Choroid plexus epithelial cell (primary cell): ENCODE data around the gene SLC26A4.
A peak's percentile ranks its signal among the peaks of the same experiment; 100 is the strongest.

ENCODE experiments used
- DNase-seq: peaks from one replicate; pipeline ENCODE4 v3.0.0-alpha.2; 2010; ENCODE audit warnings: low read depth
- H3K4me3 ChIP-seq: 2 replicates; pipeline ENCODE4 v1.5.1; 2011; ENCODE audit warnings: low read depth, mild to moderate bottlenecking, control low read depth, low read length, moderate library complexity
- CTCF ChIP-seq: conservative IDR thresholded peaks from 2 replicates; pipeline ENCODE4 v1.5.1; 2011; ENCODE audit warnings: low read depth, mild to moderate bottlenecking, control low read depth, inconsistent platforms, low read length, moderate library complexity

The SLC26A4 gene

GRCh38 chr7:107728276-107728675 is 67.6 kb downstream of the SLC26A4 start:
- no peak for DNase-seq
- no peak for TF ChIP-seq CTCF
- H3K4me3 ChIP-seq: no peak overlapping the region

GRCh38 chr7:107742678-107743566 is 82.3 kb downstream of the SLC26A4 start:
- no peak for TF ChIP-seq CTCF
- H3K4me3 ChIP-seq: peak overlapping the region; percentile 78
- DNase-seq: no peak

- peak; percentile 98 for DNase-seq
- H3K4me3 ChIP-seq: peak within 1 kb of the TSS; percentile 78
- TF ChIP-seq CTCF: peak; percentile 86
Measured at GRCh38 chr7:107743567-107744344, 83.1 kb downstream of the SLC26A4 start, which contains the start of gene CBLL1. Gene CBLL1, plus strand, starts transcription at chr7:107744142. Its CDS starts 22 bp downstream, at chr7:107744164.

- no peak for TF ChIP-seq CTCF
- peak overlapping the region; percentile 78 for H3K4me3 ChIP-seq
Measured at GRCh38 chr7:107744345-107744750, 83.7 kb downstream of the SLC26A4 start.

GRCh38 chr7:107746006-107746405 is 85.4 kb downstream of the SLC26A4 start:
- no peak for DNase-seq
- no peak for TF ChIP-seq CTCF
- H3K4me3 ChIP-seq: no peak overlapping the region

More at GRCh38 chr7:107744345-107744750, 83.7 kb downstream of the SLC26A4 start:
- no peak for DNase-seq

- no peak for TF ChIP-seq CTCF
- H3K4me3 ChIP-seq: no peak overlapping the region
- DNase-seq: no peak
Measured at GRCh38 chr7:107751113-107751512, 90.5 kb downstream of the SLC26A4 start.
